Type B pancreatic cell (in vitro differentiated cells): ENCODE results near the gene PKP2. TPM values are rescaled to one million over a fixed set of nuclear protein-coding genes. Genes with fewer than 3 reads are reported as not detected.
"Not testable (repeated sequence)": the region's sequence is repeated elsewhere in the genome, so short reads cannot be mapped to it uniquely, and the experiment has no call there.

Experiments
- DNase-seq: peaks from one replicate; pipeline ENCODE4 v3.0.0; 2021; ENCODE audit warnings: mixed read lengths; ENCODE audit not compliant: unreplicated experiment; ENCODE audit errors: extremely low spot score
- H3K27ac Mint-ChIP-seq: 2 replicates; pipeline ENCODE4 v1.8.0; 2021; ENCODE audit warnings: mild to moderate bottlenecking, mixed read lengths
- H3K27me3 Mint-ChIP-seq: 2 replicates; pipeline ENCODE4 v1.8.0; 2021; ENCODE audit warnings: mixed read lengths
- H3K36me3 Mint-ChIP-seq: 2 replicates; pipeline ENCODE4 v1.8.0; 2021; ENCODE audit warnings: mixed read lengths
- H3K4me1 Mint-ChIP-seq: one replicate; pipeline ENCODE4 v1.8.0; 2021; ENCODE audit warnings: mixed read lengths; ENCODE audit not compliant: unreplicated experiment
- H3K4me3 Mint-ChIP-seq: 2 replicates; pipeline ENCODE4 v1.8.0; 2021; ENCODE audit warnings: mild to moderate bottlenecking, mixed read lengths
- H3K9me3 Mint-ChIP-seq: 2 replicates; pipeline ENCODE4 v1.8.0; 2021; ENCODE audit warnings: mixed read lengths
- CTCF ChIP-seq: fragments of 200-600 bp; sonication (generic); conservative IDR thresholded peaks from 2 replicates; pipeline ENCODE4 v1.5.0; 2021; ENCODE audit warnings: antibody characterized with exemption, mild to moderate bottlenecking
- total RNA-seq: library from RNA; stranded (reverse); gene quantifications from 2 replicates; pipeline ENCODE4 v1.2.1, GENCODE V29; 2021; ENCODE audit warnings: low replicate concordance

Gene PKP2
- total RNA-seq, 1 donor from 2014 or later: 29.5 TPM

- Mint-ChIP-seq H3K9me3 (no peaks in the 10 kb centered on the region), H3K4me1 (peaks cover 16% of the 10 kb centered on the region), H3K27ac (peak overlapping the region; percentile 92), H3K4me3 (peak overlapping the region; percentile 82), H3K27me3 (peaks cover 26% of the 10 kb centered on the region), H3K36me3 (peaks cover 22% of the 10 kb centered on the region)
- TF ChIP-seq CTCF: no peak
- DNase-seq: no peak
Observed at GRCh38 chr12:32894566-32894965, 2.0 kb downstream of the PKP2 start.

GRCh38 chr12:32893458-32893857 lies 3.1 kb downstream of the PKP2 start:
- no peak for TF ChIP-seq CTCF
- peak overlapping the region; percentile 92 for H3K27ac Mint-ChIP-seq
- H3K27me3 Mint-ChIP-seq: peaks cover 26% of the 10 kb centered on the region
- no peak for DNase-seq
- H3K9me3 Mint-ChIP-seq: no peaks in the 10 kb centered on the region
- peaks cover 21% of the 10 kb centered on the region for H3K36me3 Mint-ChIP-seq
- H3K4me3 Mint-ChIP-seq: peak overlapping the region; percentile 82
- peaks cover 25% of the 10 kb centered on the region for H3K4me1 Mint-ChIP-seq

GRCh38 chr12:32893043-32893442 lies 3.5 kb downstream of the PKP2 start:
- peaks cover 25% of the 10 kb centered on the region for H3K4me1 Mint-ChIP-seq
- TF ChIP-seq CTCF: no peak
- H3K27ac Mint-ChIP-seq: peak overlapping the region; percentile 92
- peak overlapping the region; percentile 82 for H3K4me3 Mint-ChIP-seq
- DNase-seq: no peak
- no peaks in the 10 kb centered on the region for H3K9me3 Mint-ChIP-seq
- H3K27me3 Mint-ChIP-seq: peaks cover 26% of the 10 kb centered on the region
- H3K36me3 Mint-ChIP-seq: peaks cover 21% of the 10 kb centered on the region

- Mint-ChIP-seq H3K27ac (peak overlapping the region; percentile 89), H3K4me3 (peak overlapping the region; percentile 69), H3K4me1 (peaks cover 25% of the 10 kb centered on the region), H3K36me3 (peaks cover 21% of the 10 kb centered on the region), H3K27me3 (peaks cover 20% of the 10 kb centered on the region)
- DNase-seq, H3K9me3 Mint-ChIP-seq: not testable (repeated sequence)
Observed at GRCh38 chr12:32892369-32892768, 4.2 kb downstream of the PKP2 start.

GRCh38 chr12:32891956-32892355 lies 4.6 kb downstream of the PKP2 start:
- H3K4me3 Mint-ChIP-seq: peak overlapping the region; percentile 69
- DNase-seq: no peak
- no peak for TF ChIP-seq CTCF
- peaks cover 21% of the 10 kb centered on the region for H3K36me3 Mint-ChIP-seq
- H3K9me3 Mint-ChIP-seq: no peaks in the 10 kb centered on the region
- peaks cover 25% of the 10 kb centered on the region for H3K4me1 Mint-ChIP-seq
- peaks cover 17% of the 10 kb centered on the region for H3K27me3 Mint-ChIP-seq
- peak overlapping the region; percentile 89 for H3K27ac Mint-ChIP-seq

GRCh38 chr12:32891526-32891925 lies 5.1 kb downstream of the PKP2 start:
- Mint-ChIP-seq H3K27ac (peak overlapping the region; percentile 89), H3K4me1 (peaks cover 25% of the 10 kb centered on the region), H3K4me3 (peak overlapping the region; percentile 69), H3K36me3 (peaks cover 21% of the 10 kb centered on the region), H3K9me3 (no peaks in the 10 kb centered on the region), H3K27me3 (peaks cover 17% of the 10 kb centered on the region)
- TF ChIP-seq CTCF: no peak
- DNase-seq: no peak
